Activated CD8-positive, alpha-beta memory T cell treated with anti-CD3 and anti-CD28 coated beads for 24 hours (primary cell): Measurements from ENCODE around the gene SPPL3.
A peak's percentile ranks its signal among the peaks of the same experiment; 100 is the strongest.
"Not testable (repeated sequence)": the region's sequence is repeated elsewhere in the genome, so short reads cannot be mapped to it uniquely, and the experiment has no call there.

ENCODE experiments used
- DNase-seq: peaks from one replicate; pipeline ENCODE4 v3.0.0-alpha.2; 2020

Gene SPPL3

DNA sequence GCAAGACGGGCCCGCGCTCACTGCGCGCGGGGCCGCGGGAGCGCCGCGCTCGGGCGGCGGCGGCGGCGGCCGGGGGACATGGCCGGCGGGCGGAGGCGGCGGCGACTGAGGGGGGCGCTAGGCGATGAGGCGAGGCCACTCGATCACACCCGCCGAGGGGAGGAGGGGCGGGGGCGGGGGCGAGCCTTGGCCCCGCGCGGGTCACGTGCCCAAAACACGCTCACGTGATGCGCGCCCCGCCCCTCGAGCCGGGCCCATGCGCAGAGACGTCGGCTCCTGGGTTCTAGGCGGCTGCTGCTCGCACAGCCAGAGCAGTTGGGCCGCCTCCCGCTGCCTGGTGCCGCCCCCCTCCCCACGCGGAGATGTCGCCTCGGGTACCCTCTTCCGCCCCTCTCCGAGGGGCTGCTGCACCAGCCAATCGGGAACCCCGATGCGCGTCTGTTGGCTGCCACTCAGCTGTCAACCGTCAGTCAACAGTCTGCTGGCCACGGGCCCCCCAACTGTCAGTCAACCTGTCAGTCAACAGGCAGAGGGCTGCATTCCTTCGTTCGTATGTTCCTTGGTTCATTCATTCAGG, at the start of gene SPPL3:
Gene SPPL3, minus strand, starts transcription at position 162 of the 577 bp plus-strand sequence. CDS start 491 bp downstream, outside the sequence.
- peak; percentile 98 for DNase-seq

- DNase-seq, result no peak
These were observed 46.6 kb upstream of the SPPL3 start for GRCh38 chr12:120950807-120951206.

GRCh38 chr12:120950260-120950799, 46.2 kb upstream of the SPPL3 start:
- not testable (repeated sequence) for DNase-seq

DNA sequence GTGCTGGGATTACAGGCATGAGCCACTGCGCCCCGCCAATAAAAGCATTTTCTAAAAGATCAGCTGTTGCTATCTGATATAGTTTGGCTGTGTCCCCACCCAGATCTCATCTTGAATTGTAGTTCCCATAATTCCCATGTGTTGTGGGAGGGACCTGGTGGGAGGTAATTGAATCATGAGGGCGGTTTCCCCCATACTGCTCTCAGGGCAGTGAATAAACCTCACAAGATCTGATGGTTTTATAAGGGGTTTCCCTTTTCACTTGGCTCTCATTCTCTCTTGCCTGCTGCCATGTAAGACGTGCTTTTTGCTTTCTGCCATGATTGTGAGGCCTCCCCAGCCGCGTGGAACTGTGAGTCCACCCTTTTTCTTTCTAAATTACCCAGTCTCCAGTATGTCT, 41.4 kb upstream of the SPPL3 start:
- not testable (repeated sequence) for DNase-seq

DNA sequence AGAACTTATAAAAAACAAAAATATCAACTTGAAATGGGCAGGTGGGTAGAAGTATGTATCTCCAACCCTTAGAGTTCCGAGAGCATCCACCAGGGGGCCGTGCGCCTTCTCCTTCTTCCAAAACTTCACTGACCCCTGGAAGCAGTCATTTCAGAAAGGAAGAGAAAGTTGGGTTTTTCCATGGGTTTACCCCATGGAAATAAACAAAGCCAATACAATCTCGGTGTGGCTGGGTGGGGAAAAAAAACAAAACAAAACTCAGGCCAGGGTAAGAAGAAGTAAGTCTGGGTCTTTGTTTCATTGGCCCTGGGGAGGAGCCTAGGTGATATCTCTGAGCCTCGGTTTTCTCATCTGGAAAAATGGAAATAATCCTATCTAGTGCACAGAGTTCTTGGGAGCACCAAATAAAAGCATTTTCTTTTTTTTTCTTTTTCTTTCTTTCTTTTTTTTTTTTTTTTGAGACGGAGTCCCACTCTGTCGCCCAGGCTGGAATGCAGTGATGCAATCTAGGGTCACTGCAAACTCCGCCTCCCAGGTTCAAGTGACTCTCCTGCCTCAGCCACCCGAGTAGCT, 40.6 kb upstream of the SPPL3 start:
- DNase-seq, result peak; percentile 88

DNA sequence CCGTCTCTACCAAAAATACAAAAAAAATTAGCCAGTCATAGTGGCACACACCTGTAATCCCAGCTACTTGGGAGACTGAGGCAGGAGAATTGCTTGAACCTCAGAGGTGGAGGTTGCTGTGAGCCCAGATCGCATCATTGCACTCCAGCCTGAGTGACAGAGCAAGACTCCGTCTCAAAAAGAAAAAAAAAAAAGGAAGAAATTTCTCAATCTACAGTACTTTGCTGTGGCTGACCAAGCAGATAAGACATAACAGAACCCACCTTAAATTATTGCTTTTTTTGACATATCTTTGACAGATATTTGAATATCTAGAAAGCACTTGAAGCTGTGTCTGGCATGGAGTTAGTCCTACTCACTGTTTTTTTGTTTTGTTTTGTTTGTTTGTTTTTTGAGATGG, 39.3 kb upstream of the SPPL3 start:
- DNase-seq, result no peak

DNA sequence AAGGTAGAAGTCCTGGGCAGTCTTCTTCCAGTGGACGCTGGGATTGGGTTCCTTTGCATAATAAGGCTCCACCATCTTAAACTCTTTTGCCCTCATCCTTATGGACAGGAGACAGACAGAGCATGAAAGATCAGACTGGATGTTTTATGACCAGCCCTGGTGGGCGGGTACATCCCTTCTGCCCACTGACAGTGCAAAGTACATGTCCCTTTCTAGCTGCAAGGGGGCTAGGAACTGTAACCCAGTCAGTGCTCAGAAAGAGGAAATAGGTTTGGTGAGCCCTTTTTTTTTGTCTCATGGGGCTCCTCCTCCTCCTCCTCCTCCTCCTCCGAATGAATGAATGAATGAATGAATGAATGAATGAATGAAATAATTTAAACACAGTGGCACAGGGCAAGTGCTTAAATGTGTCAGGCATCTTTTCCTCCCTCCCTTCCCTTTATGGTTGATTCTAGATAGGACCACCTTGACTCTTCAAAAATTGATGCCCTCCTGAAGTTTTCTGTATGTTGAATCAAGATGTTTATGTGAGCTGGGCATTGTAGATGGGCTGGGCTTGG, 37.8 kb upstream of the SPPL3 start:
- no peak for DNase-seq

- DNase-seq, result no peak
These were observed 37.3 kb upstream of the SPPL3 start for GRCh38 chr12:120941412-120941811.

DNA sequence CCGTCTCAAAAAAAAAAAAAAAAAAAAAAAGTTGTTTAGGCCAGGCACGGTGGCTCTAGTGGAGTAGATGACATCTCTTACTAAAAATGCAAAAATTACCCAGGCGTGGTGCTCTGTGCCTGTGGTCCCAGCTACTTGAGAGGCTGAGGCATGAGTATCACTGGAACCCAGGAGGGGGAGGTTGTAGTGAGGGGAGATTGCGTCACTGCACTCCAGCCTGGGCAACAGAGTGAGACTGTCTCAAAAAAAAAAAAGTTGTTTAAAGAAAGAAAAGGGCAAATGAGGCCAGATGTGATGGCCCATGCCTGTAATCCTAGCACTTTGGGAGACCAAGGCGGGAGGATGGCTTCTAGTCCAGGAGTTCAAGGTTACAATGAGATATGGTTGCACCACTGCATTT, 36.6 kb upstream of the SPPL3 start:
- DNase-seq, result no peak

- no peak for DNase-seq
These were observed 35.8 kb upstream of the SPPL3 start for GRCh38 chr12:120940006-120940405.

GRCh38 chr12:120939523-120939922, 35.4 kb upstream of the SPPL3 start:
- no peak for DNase-seq

GRCh38 chr12:120938496-120938895, 34.3 kb upstream of the SPPL3 start:
- no peak for DNase-seq

DNA sequence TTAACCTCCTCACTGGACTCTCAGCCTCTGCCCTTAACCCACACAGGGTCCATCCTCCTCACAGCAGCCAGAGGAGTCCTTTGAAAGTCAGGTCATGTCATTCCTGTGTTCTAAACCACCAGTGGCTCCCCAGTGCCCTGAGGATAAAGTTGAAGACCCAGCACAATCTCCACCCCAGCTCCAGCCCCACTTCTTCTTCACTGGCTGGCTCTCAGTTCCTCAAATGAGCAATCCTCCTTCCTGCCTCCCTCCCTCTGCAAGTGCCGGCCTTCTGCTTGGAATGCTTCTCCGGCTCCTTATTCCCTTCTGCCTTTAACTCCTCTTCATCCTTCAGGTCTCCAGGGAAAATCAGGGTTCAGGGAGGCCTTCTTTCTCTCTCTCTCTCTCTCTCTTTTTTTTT, 32.0 kb upstream of the SPPL3 start:
- no peak for DNase-seq

GRCh38 chr12:120933786-120934185, 29.6 kb upstream of the SPPL3 start:
- no peak for DNase-seq

GRCh38 chr12:120932956-120933526, 28.9 kb upstream of the SPPL3 start:
- no peak for DNase-seq

- DNase-seq, result no peak
These were observed 27.9 kb upstream of the SPPL3 start for GRCh38 chr12:120932058-120932457.

- DNase-seq, result no peak
These were observed 25.9 kb upstream of the SPPL3 start for GRCh38 chr12:120930032-120930431.

GRCh38 chr12:120928864-120929652, 24.9 kb upstream of the SPPL3 start:
- no peak for DNase-seq

- DNase-seq, result no peak
These were observed 21.8 kb upstream of the SPPL3 start for GRCh38 chr12:120925740-120926563.

DNA sequence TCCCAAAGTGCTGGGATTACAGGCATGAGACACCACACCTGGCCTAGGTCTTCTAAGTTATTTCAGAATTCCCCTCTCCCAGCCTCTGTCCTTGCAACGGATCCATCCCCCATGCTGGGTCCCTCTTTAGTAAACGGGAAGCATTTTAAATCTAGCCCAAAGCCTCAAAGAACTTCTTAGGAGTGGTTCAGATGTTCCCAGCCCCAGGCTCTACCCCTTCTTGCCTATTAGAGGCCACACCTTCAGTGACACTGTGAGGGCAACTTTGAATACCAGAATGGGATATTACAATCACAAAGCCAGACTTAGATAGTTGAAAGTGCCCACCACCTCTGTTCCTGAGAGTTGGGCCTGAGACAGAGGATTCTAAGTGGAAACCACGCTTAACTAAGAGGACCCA, 18.1 kb upstream of the SPPL3 start:
- DNase-seq, result no peak

DNA sequence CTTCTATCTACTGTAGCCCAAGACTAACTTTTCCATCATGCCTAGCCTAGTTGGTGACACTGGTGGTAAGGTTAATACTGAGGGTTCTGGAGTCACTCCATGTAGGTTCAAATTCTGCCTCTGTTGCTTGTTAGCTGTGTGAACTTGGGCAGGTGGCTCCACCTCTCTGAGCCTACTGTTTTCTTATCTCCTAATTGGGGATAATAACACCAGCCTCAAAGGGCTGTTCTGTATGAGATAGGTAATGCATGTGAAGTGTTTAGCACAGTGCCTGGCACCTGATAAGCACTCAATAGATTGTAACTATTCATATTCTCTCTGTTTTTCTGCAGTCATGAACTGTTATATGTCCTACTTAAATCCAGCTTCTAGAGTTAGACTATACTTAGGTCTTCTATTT, 17.5 kb upstream of the SPPL3 start:
- no peak for DNase-seq

DNA sequence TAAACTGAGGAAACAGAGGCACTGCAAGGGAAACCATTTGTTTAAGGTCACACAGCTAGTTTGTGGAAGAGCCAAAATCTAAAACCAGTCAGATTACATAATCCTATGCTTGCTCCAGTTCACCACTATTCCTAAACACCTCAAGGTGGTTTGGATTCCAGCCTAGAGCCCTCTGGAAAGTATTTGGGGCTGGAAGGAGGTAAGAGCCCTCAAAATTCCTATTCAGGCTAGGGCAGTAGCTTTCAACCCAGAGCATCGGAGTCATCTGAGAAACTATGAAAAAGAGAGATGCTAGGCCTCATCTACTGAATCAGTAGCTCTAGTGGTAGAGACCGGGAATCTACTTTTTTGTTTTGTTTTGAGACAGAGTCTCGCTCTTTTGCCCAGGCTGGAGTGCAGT, 16.0 kb upstream of the SPPL3 start:
- DNase-seq, result no peak
